ENCODE results near the gene FAM120A.

FAM120A gene

DNA sequence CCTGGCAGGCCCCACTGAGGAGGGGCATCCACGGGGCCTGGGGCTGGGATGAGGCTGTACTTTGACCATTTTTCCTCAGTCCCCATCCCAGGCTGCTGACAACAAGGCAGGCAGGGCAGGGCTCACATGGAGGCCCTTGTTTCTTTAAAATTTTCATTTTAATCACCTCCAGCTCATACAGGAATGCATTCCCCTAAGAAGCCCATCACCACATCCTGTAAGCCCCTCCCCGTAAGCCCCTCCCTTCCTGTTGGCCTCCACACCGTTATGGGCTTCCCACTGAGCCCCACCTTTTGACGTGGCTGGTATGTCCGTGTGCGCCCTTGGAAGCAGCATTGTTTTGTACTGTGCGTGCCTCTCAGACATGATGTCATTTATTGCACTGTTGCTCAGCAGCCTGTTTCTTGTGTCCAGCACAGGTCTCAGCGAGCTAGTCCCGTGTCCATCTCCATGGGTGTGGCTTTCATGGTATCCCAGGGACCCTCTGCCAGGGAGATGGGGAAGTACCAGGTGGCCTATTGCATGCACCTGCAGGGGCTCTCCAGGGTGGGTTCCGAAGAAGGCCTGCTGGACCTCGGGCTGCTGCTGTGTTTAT lies 147.3 kb downstream of the FAM120A start:
- DNase-seq, result no peak

- no peak for DNase-seq
Observed at GRCh38 chr9:93599571-93600403, 148.3 kb downstream of the FAM120A start.

- DNase-seq, result no peak
Observed at GRCh38 chr9:93600504-93600903, 149.0 kb downstream of the FAM120A start.

DNA sequence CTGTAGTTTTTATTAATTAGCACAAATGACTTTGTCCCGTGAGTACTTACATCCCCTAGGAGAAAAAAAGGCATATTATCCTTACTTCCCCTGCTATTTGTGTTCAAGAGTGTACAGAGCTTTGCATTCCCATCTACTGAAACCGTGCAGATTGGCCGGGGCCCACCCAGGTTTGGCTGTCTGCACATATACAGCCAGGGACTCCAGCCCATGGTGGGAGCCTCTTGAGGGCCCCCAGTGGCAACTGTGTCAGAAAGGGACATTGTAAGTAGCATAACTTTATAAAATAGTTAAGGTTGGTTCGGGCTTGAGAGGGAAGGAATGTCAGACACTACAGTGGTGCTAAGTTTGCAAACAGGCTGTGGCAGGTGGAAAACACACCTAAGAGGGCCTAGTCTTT lies 149.6 kb downstream of the FAM120A start:
- DNase-seq, result no peak

- DNase-seq, result no peak
Observed at GRCh38 chr9:93601666-93602065, 150.2 kb downstream of the FAM120A start.

GRCh38 chr9:93603011-93603410 lies 151.5 kb downstream of the FAM120A start:
- DNase-seq, result no peak

DNA sequence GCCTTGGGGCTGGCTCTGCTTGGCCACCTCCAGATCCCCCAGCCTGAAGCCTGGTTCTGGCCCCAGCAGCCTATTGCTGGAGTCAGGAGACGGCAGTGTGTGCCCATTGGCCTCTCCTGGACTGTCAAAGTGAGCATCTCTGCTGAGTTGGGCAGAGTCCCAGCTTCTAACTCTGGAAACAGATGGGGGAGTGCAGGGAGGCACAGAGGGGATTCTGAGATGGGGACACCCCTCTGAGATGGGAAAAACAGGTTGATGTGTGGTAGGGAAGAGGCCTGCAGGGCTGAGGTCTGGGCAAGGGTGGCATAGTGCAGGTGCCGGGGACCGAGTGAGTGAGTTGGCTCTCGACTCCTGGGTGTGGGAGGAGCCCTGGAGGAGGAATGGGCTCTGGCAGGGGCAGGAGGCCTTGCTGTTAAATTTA lies 152.4 kb downstream of the FAM120A start:
- no peak for DNase-seq

- DNase-seq, result no peak
Observed at GRCh38 chr9:93606187-93606586, 154.7 kb downstream of the FAM120A start.

- no peak for DNase-seq
Observed at GRCh38 chr9:93610206-93610605, 158.7 kb downstream of the FAM120A start.

- DNase-seq, result no peak
Observed at GRCh38 chr9:93612052-93612795, 160.7 kb downstream of the FAM120A start.

DNA sequence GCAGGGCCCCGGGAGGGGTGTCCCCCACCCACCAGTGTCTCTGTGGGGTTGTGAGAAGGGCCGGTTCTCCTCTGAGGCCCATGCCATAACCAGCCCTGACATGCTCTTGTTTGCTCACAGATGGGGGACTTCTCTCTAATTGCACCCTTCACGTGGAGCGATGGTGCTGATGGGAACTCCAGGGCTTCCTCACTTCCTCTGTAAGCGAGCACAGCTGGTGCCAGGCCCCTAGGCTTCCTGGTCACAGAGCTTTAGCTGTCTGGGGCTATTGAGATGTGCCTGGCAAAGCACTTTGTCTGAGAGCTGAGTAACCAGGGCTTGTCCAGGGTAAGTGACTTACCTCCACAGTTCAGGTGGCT lies 161.3 kb downstream of the FAM120A start:
- no peak for DNase-seq

DNA sequence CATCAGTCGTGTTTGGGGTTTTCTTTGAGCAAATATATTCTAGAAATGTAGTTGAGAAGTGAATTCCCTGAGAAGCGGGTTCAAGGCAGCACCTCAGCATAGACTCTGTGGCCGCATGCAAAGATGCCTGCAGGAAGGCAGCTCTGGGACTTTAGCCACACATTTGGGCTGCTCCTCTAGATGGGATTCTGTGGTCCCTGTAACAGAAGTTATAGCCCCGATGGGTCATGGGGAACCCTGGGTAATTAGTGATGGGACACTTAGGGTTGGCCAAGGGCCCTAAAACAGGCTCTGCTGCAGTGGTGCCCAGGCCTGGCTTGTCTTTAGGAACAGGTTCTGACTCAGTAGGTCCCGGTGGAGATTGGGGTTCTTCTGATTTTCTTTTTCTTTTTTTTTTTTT lies 161.7 kb downstream of the FAM120A start:
- no peak for DNase-seq

GRCh38 chr9:93613791-93614190 lies 162.3 kb downstream of the FAM120A start:
- DNase-seq, result no peak

DNA sequence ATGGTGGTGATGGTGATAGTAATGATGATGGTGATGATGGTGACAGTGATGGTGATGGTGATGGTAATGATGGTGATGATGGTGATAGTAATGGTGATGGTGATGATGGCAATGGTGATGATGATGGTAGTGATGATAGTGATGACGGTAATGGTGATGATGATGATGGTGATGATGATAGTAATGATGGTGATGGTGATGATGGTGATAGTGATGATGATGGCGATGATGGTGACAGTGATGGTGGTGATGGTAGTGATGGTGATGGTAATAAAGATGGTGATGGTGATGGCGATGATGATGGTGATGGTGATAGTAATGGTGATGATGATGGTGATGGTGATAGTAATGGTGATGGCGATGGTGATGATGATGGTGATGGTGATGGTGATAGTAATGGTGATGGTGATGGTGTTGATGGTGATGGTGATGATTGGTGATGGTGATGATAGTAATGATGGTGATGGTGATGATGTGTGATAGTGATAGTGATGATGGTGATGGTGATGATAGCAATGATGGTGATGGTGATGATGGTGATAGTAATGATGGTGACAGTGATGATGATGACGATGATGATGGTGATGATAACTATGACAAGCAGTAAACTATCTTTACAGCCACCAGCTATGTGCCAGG lies 163.5 kb downstream of the FAM120A start:
- DNase-seq, result no peak
